ENCODE results near the gene RTCA. TPM values are rescaled to one million over a fixed set of nuclear protein-coding genes. Genes with fewer than 3 reads are reported as not detected.

Gene RTCA
- total RNA-seq, 2 donors from 2014 or later, result 15.4 to 23.8 TPM

GRCh38 chr1:100249155-100249536, 16.9 kb upstream of the RTCA start:
- no peak for TF ChIP-seq CTCF (IDR thresholded peaks at IDR 0.05)
- H3K4me1 ChIP-seq (ENCODE audit: control insufficient read depth in 1 of 2, low read depth in 2 of 2), result peaks cover 5 to 15% of the 10 kb centered on the region in 2 donors
- ATAC-seq (ENCODE audit: insufficient number of reproducible peaks, low FRiP score, low read depth), result peak; percentile 11
- H3K36me3 ChIP-seq, result no peaks in the 10 kb centered on the region
- peak overlapping the region; percentile 87 to 96 for H3K27ac ChIP-seq
- no peaks in the 10 kb centered on the region for H3K27me3 ChIP-seq (replicated peaks; ENCODE audit: insufficient read depth)
- H3K9me3 ChIP-seq, result no peaks in the 10 kb centered on the region
- H3K4me3 ChIP-seq, result peak overlapping the region; percentile 80
- no peak for DNase-seq (ENCODE audit: low spot score)

- Histone ChIP-seq H3K9me3 (no peaks in the 10 kb centered on the region), H3K36me3 (no peaks in the 10 kb centered on the region), H3K27me3 (replicated peaks; ENCODE audit: insufficient read depth) (no peaks in the 10 kb centered on the region), H3K27ac (peak within 1 kb of the TSS; percentile 87 to 96), H3K4me3 (peak within 1 kb of the TSS; percentile 80), H3K4me1 (ENCODE audit: control insufficient read depth in 1 of 2, low read depth in 2 of 2) (peaks cover 5 to 15% of the 10 kb centered on the region in 2 donors)
- TF ChIP-seq CTCF (IDR thresholded peaks at IDR 0.05), result no peak
- peak; percentile 96 for DNase-seq (ENCODE audit: low spot score)
- peak; percentile 97 for ATAC-seq (ENCODE audit: insufficient number of reproducible peaks, low FRiP score, low read depth)
These were observed 16.3 kb upstream of the RTCA start, which contains the start of gene DBT for GRCh38 chr1:100249537-100250257. Gene DBT (minus strand): TSS chr1:100249834. CDS start chr1:100249820, 14 bp downstream.

GRCh38 chr1:100250264-100250663, 15.8 kb upstream of the RTCA start:
- no peak for TF ChIP-seq CTCF (IDR thresholded peaks at IDR 0.05)
- H3K27ac ChIP-seq, result peak overlapping the region; percentile 87 to 96
- H3K27me3 ChIP-seq (replicated peaks; ENCODE audit: insufficient read depth), result no peaks in the 10 kb centered on the region
- DNase-seq (ENCODE audit: low spot score) (no peak), ATAC-seq (ENCODE audit: insufficient number of reproducible peaks, low FRiP score, low read depth) (no peak)
- no peaks in the 10 kb centered on the region for H3K36me3 ChIP-seq
- H3K4me3 ChIP-seq, result peak overlapping the region; percentile 80
- no peaks in the 10 kb centered on the region for H3K9me3 ChIP-seq
- H3K4me1 ChIP-seq (ENCODE audit: control insufficient read depth in 1 of 2, low read depth in 2 of 2), result peaks cover 5 to 15% of the 10 kb centered on the region in 2 donors

GRCh38 chr1:100250807-100251206, 15.2 kb upstream of the RTCA start:
- Histone ChIP-seq H3K36me3 (no peaks in the 10 kb centered on the region), H3K27ac (no peak overlapping the region), H3K27me3 (replicated peaks; ENCODE audit: insufficient read depth) (no peaks in the 10 kb centered on the region), H3K9me3 (no peaks in the 10 kb centered on the region), H3K4me1 (ENCODE audit: control insufficient read depth in 1 of 2, low read depth in 2 of 2) (peaks cover 5 to 15% of the 10 kb centered on the region in 2 donors), H3K4me3 (no peak overlapping the region)
- no peak for DNase-seq (ENCODE audit: low spot score)
- TF ChIP-seq CTCF (IDR thresholded peaks at IDR 0.05), result no peak
- ATAC-seq (ENCODE audit: insufficient number of reproducible peaks, low FRiP score, low read depth), result no peak

- H3K4me3 ChIP-seq, result no peak overlapping the region
- H3K27ac ChIP-seq, result no peak overlapping the region
- ATAC-seq (ENCODE audit: insufficient number of reproducible peaks, low FRiP score, low read depth) (no peak), DNase-seq (ENCODE audit: low spot score) (no peak)
- peaks cover 5 to 15% of the 10 kb centered on the region in 2 donors for H3K4me1 ChIP-seq (ENCODE audit: control insufficient read depth in 1 of 2, low read depth in 2 of 2)
- H3K36me3 ChIP-seq, result no peaks in the 10 kb centered on the region
- TF ChIP-seq CTCF (IDR thresholded peaks at IDR 0.05), result no peak
- H3K9me3 ChIP-seq, result no peaks in the 10 kb centered on the region
- no peaks in the 10 kb centered on the region for H3K27me3 ChIP-seq (replicated peaks; ENCODE audit: insufficient read depth)
These were observed 13.1 kb upstream of the RTCA start for GRCh38 chr1:100252901-100253300.
